ENCODE data around the gene HOXD3.

The HOXD3 gene

DNA sequence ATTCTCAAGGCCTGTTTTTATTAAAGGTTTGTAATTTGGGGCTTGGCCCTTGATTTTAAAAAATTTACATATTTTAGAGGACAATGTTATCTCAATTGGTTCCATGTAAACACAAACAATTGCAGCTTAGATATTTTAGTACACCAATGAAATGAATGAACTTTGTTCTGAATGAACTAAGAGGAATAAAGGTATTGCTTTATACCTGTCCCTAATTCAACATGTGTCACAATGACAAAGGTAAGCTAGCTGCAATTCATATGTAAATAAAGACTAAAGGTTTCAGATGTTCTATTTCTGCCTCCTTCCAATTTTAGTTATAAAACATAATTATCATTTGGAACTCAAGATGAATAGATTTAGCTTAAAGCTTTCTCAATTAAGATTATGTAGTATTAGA is 42.8 kb downstream of the HOXD3 start:
- Histone ChIP-seq H3K4me3 (ENCODE audit: low read depth in 1 of 2, low read length in 2 of 2) (no peak overlapping the region), H3K9me3 (ENCODE audit: insufficient read depth, low read length, severe bottlenecking) (no peaks in the 10 kb centered on the region), H2AFZ (ENCODE audit: low read depth, low read length) (no peak overlapping the region), H3K36me3 (ENCODE audit: insufficient read depth, low read length) (no peaks in the 10 kb centered on the region), H3K27me3 (ENCODE audit: insufficient read depth, low read length, poor library complexity) (no peaks in the 10 kb centered on the region), H3K4me2 (ENCODE audit: insufficient read depth, low read length) (no peak overlapping the region), H3K27ac (ENCODE audit: low read length) (no peak overlapping the region), H4K20me1 (ENCODE audit: insufficient read depth, low read length) (no peaks in the 10 kb centered on the region), H3K9ac (ENCODE audit: low read depth, low read length) (no peak overlapping the region), H3K4me1 (ENCODE audit: insufficient read depth, low read length) (no peaks in the 10 kb centered on the region), H3K79me2 (ENCODE audit: insufficient read depth, low read length) (no peaks in the 10 kb centered on the region)
- DNase-seq (no peak), ATAC-seq (ENCODE audit: insufficient read depth, low read depth) (no peak)
- no peak for TF ChIP-seq EZH2 (IDR thresholded peaks at IDR 0.05; ENCODE audit: borderline replicate concordance, low read depth, low read length, severe bottlenecking)
- TF ChIP-seq, protein P1, sequence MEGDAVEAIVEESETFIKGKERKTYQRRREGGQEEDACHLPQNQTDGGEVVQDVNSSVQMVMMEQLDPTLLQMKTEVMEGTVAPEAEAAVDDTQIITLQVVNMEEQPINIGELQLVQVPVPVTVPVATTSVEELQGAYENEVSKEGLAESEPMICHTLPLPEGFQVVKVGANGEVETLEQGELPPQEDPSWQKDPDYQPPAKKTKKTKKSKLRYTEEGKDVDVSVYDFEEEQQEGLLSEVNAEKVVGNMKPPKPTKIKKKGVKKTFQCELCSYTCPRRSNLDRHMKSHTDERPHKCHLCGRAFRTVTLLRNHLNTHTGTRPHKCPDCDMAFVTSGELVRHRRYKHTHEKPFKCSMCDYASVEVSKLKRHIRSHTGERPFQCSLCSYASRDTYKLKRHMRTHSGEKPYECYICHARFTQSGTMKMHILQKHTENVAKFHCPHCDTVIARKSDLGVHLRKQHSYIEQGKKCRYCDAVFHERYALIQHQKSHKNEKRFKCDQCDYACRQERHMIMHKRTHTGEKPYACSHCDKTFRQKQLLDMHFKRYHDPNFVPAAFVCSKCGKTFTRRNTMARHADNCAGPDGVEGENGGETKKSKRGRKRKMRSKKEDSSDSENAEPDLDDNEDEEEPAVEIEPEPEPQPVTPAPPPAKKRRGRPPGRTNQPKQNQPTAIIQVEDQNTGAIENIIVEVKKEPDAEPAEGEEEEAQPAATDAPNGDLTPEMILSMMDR (IDR thresholded peaks at IDR 0.05; ENCODE audit: borderline replicate concordance, extremely low read depth, low read length, poor library complexity, severe bottlenecking) = no peak

GRCh38 chr2:176200971-176201370 is 43.9 kb downstream of the HOXD3 start:
- no peak overlapping the region for H2AFZ ChIP-seq (ENCODE audit: low read depth, low read length)
- no peaks in the 10 kb centered on the region for H3K79me2 ChIP-seq (ENCODE audit: insufficient read depth, low read length)
- no peaks in the 10 kb centered on the region for H3K27me3 ChIP-seq (ENCODE audit: insufficient read depth, low read length, poor library complexity)
- H3K4me1 ChIP-seq (ENCODE audit: insufficient read depth, low read length) = no peaks in the 10 kb centered on the region
- H4K20me1 ChIP-seq (ENCODE audit: insufficient read depth, low read length) = no peaks in the 10 kb centered on the region
- ATAC-seq (ENCODE audit: insufficient read depth, low read depth) = no peak
- no peak overlapping the region for H3K4me2 ChIP-seq (ENCODE audit: insufficient read depth, low read length)
- H3K4me3 ChIP-seq (ENCODE audit: low read depth in 1 of 2, low read length in 2 of 2) = no peak overlapping the region
- no peaks in the 10 kb centered on the region for H3K36me3 ChIP-seq (ENCODE audit: insufficient read depth, low read length)
- no peak for TF ChIP-seq EZH2 (IDR thresholded peaks at IDR 0.05; ENCODE audit: borderline replicate concordance, low read depth, low read length, severe bottlenecking)
- TF ChIP-seq, protein P1 (IDR thresholded peaks at IDR 0.05; ENCODE audit: borderline replicate concordance, extremely low read depth, low read length, poor library complexity, severe bottlenecking) = no peak
- no peak for DNase-seq
- no peak overlapping the region for H3K9ac ChIP-seq (ENCODE audit: low read depth, low read length)
- no peaks in the 10 kb centered on the region for H3K9me3 ChIP-seq (ENCODE audit: insufficient read depth, low read length, severe bottlenecking)
- no peak overlapping the region for H3K27ac ChIP-seq (ENCODE audit: low read length)

- H3K4me3 ChIP-seq (ENCODE audit: low read depth in 1 of 2, low read length in 2 of 2) = no peak overlapping the region
- no peak overlapping the region for H2AFZ ChIP-seq (ENCODE audit: low read depth, low read length)
- DNase-seq = no peak
- no peaks in the 10 kb centered on the region for H3K79me2 ChIP-seq (ENCODE audit: insufficient read depth, low read length)
- no peak overlapping the region for H3K9ac ChIP-seq (ENCODE audit: low read depth, low read length)
- H4K20me1 ChIP-seq (ENCODE audit: insufficient read depth, low read length) = no peaks in the 10 kb centered on the region
- H3K4me1 ChIP-seq (ENCODE audit: insufficient read depth, low read length) = no peaks in the 10 kb centered on the region
- ATAC-seq (ENCODE audit: insufficient read depth, low read depth) = no peak
- H3K27me3 ChIP-seq (ENCODE audit: insufficient read depth, low read length, poor library complexity) = no peaks in the 10 kb centered on the region
- no peaks in the 10 kb centered on the region for H3K9me3 ChIP-seq (ENCODE audit: insufficient read depth, low read length, severe bottlenecking)
- TF ChIP-seq, protein P1 (IDR thresholded peaks at IDR 0.05; ENCODE audit: borderline replicate concordance, extremely low read depth, low read length, poor library complexity, severe bottlenecking) = no peak
- no peak for TF ChIP-seq EZH2 (IDR thresholded peaks at IDR 0.05; ENCODE audit: borderline replicate concordance, low read depth, low read length, severe bottlenecking)
- no peaks in the 10 kb centered on the region for H3K36me3 ChIP-seq (ENCODE audit: insufficient read depth, low read length)
- no peak overlapping the region for H3K4me2 ChIP-seq (ENCODE audit: insufficient read depth, low read length)
- H3K27ac ChIP-seq (ENCODE audit: low read length) = no peak overlapping the region
Measured at GRCh38 chr2:176202491-176202890, 45.4 kb downstream of the HOXD3 start.

DNA sequence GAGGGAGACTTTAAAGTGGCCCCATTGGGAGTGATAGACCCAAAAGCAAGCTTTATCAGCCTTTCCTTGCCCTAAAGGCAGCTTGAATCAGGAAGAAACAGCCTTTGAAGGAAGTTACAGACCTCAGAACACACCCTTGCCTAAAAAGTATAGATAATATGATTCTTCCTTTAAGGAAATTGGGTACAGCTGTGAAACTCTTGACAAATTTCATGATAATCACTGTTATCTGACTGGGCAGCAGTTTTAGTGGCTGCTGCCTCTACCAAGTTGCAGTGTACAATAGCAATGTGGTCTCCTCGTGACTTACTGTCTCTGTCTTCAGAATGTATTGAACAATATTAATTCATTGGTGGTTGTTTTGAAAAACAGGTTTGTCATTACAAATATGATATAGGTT is 48.0 kb downstream of the HOXD3 start:
- Histone ChIP-seq H3K27ac (ENCODE audit: low read length) (no peak overlapping the region), H4K20me1 (ENCODE audit: insufficient read depth, low read length) (no peaks in the 10 kb centered on the region), H3K79me2 (ENCODE audit: insufficient read depth, low read length) (no peaks in the 10 kb centered on the region), H3K4me1 (ENCODE audit: insufficient read depth, low read length) (no peaks in the 10 kb centered on the region), H3K36me3 (ENCODE audit: insufficient read depth, low read length) (no peaks in the 10 kb centered on the region), H3K9me3 (ENCODE audit: insufficient read depth, low read length, severe bottlenecking) (no peaks in the 10 kb centered on the region), H3K9ac (ENCODE audit: low read depth, low read length) (no peak overlapping the region), H3K27me3 (ENCODE audit: insufficient read depth, low read length, poor library complexity) (no peaks in the 10 kb centered on the region), H2AFZ (ENCODE audit: low read depth, low read length) (no peak overlapping the region), H3K4me2 (ENCODE audit: insufficient read depth, low read length) (no peak overlapping the region), H3K4me3 (ENCODE audit: low read depth in 1 of 2, low read length in 2 of 2) (no peak overlapping the region)
- DNase-seq (no peak), ATAC-seq (ENCODE audit: insufficient read depth, low read depth) (no peak)
- TF ChIP-seq, protein P1 (IDR thresholded peaks at IDR 0.05; ENCODE audit: borderline replicate concordance, extremely low read depth, low read length, poor library complexity, severe bottlenecking) = no peak
- no peak for TF ChIP-seq EZH2 (IDR thresholded peaks at IDR 0.05; ENCODE audit: borderline replicate concordance, low read depth, low read length, severe bottlenecking)
